Measurements from ENCODE around the gene PLCB1.

GRCh38 chr20:8877294-8877693 is 745.2 kb downstream of the PLCB1 start:
- TF ChIP-seq POLR2A (IDR thresholded peaks at IDR 0.05; ENCODE audit: low read length): no peak
- TF ChIP-seq GATA1 (IDR thresholded peaks at IDR 0.05; ENCODE audit: low read depth, low read length): no peak
